OCI-LY1 (cell line): ENCODE data around the gene GPR15.

Experiments used
- H2AFZ ChIP-seq: fragments of 200-600 bp; sonication (generic), shearing (Covaris generic); 2 replicates; pipeline ENCODE4 v1.6.0; 2014; ENCODE audit warnings: antibody characterized with exemption, mild to moderate bottlenecking, low read length
- H3F3A ChIP-seq: fragments of 200-600 bp; sonication (generic), shearing (Covaris generic); 2 replicates; pipeline ENCODE4 v1.6.0; 2014; ENCODE audit warnings: mild to moderate bottlenecking, antibody characterized with exemption, low read length, moderate library complexity; ENCODE audit not compliant: insufficient read depth
- H3K27ac ChIP-seq: fragments of 200-600 bp; sonication (generic); 2 replicates; pipeline ENCODE4 v1.5.1; 2014; ENCODE audit warnings: low read length, mixed run types, mild to moderate bottlenecking, low read depth; ENCODE audit not compliant: poor library complexity, severe bottlenecking
- H3K27me3 ChIP-seq: fragments of 200-600 bp; sonication (generic); 2 replicates; pipeline ENCODE4 v1.6.0; 2014; ENCODE audit warnings: antibody characterized with exemption, mild to moderate bottlenecking, low read length, moderate library complexity; ENCODE audit not compliant: insufficient read depth
- H3K36me3 ChIP-seq: fragments of 200-600 bp; sonication (generic); 2 replicates; pipeline ENCODE4 v1.6.1; 2014; ENCODE audit warnings: mild to moderate bottlenecking, antibody characterized with exemption, low read length, moderate library complexity, mixed read lengths; ENCODE audit not compliant: insufficient read depth
- H3K4me1 ChIP-seq: fragments of 200-600 bp; sonication (generic); 2 replicates; pipeline ENCODE4 v1.5.1; 2014; ENCODE audit warnings: mild to moderate bottlenecking, low read length, moderate library complexity; ENCODE audit not compliant: insufficient read depth, severe bottlenecking
- H3K4me2 ChIP-seq: fragments of 200-600 bp; sonication (generic), shearing (Covaris generic); 2 replicates; pipeline ENCODE4 v1.6.1; 2014; ENCODE audit warnings: low read length
- H3K4me3 ChIP-seq: fragments of 200-600 bp; sonication (generic); 2 replicates; pipeline ENCODE4 v1.5.1; 2014; ENCODE audit warnings: low read length, low read depth, mild to moderate bottlenecking, mixed read lengths; ENCODE audit not compliant: poor library complexity, severe bottlenecking
- H3K79me2 ChIP-seq: fragments of 200-600 bp; shearing (Covaris generic); 2 replicates; pipeline ENCODE4 v1.6.1; 2016; ENCODE audit warnings: mixed run types, low read length, mixed read lengths; ENCODE audit not compliant: insufficient read depth
- H3K9ac ChIP-seq: fragments of 200-600 bp; sonication (generic), shearing (Covaris generic); 2 replicates; pipeline ENCODE4 v1.6.1; 2014; ENCODE audit warnings: mild to moderate bottlenecking, low read length, mixed read lengths
- H3K9me2 ChIP-seq: fragments of 200-600 bp; sonication (generic), shearing (Covaris generic); 2 replicates; pipeline ENCODE4 v1.6.1; 2014; ENCODE audit warnings: low read depth, mild to moderate bottlenecking, low read length, mixed read lengths
- H3K9me3 ChIP-seq: fragments of 200-600 bp; shearing (Covaris generic); 2 replicates; pipeline ENCODE4 v1.6.1; 2014; ENCODE audit warnings: low read length, mixed read lengths
- H4K20me1 ChIP-seq: fragments of 200-600 bp; sonication (generic), shearing (Covaris generic); 2 replicates; pipeline ENCODE4 v1.6.0; 2016; ENCODE audit warnings: mild to moderate bottlenecking, low read length; ENCODE audit not compliant: insufficient read depth
- EZH2 ChIP-seq: fragments of 200-600 bp; sonication (generic), shearing (Covaris generic); IDR thresholded peaks from 2 replicates; pipeline ENCODE4 v1.8.0; 2017; ENCODE audit warnings: borderline replicate concordance, mixed run types, mild to moderate bottlenecking, antibody characterized with exemption, low read length, moderate library complexity, mixed read lengths
- TF ChIP-seq, protein P1 (sequence below): fragments of 200-600 bp; sonication (generic), shearing (Covaris generic); IDR thresholded peaks from 2 replicates; pipeline ENCODE4 v1.5.1; 2017; ENCODE audit warnings: mild to moderate bottlenecking, antibody characterized with exemption, low read length, moderate library complexity, mixed read lengths

GPR15 gene

DNA sequence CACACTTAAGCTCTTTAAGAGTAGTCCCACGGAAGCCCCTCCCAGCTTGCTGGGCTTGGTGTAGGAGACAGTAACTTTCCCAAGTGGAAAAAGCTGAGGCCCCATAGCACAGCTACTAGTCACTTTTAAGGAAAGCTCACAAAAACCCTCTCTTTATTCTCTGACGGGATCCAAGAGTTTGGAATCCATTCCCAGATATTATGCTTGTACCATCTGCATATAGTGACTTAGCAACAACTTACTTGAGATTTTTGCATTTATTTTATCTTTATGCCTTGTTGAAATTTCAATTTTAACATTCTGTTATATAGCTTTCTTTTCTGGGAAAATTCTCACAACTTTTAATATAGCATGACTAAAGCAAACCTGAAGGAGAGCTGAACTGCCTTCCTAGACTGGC lies 19.5 kb downstream of the GPR15 start:
- Histone ChIP-seq H3K4me3 (no peak overlapping the region), H3K36me3 (no peaks in the 10 kb centered on the region), H3K9me2 (no peaks in the 10 kb centered on the region), H3K79me2 (no peaks in the 10 kb centered on the region), H3K4me1 (peaks cover 44% of the 10 kb centered on the region), H3K9ac (no peak overlapping the region), H3K27ac (no peak overlapping the region), H4K20me1 (no peaks in the 10 kb centered on the region), H3K9me3 (no peaks in the 10 kb centered on the region), H3K4me2 (no peak overlapping the region), H3K27me3 (no peaks in the 10 kb centered on the region), H2AFZ (no peak overlapping the region), H3F3A (no peaks in the 10 kb centered on the region)
- TF ChIP-seq EZH2: no peak
- TF ChIP-seq, protein P1, sequence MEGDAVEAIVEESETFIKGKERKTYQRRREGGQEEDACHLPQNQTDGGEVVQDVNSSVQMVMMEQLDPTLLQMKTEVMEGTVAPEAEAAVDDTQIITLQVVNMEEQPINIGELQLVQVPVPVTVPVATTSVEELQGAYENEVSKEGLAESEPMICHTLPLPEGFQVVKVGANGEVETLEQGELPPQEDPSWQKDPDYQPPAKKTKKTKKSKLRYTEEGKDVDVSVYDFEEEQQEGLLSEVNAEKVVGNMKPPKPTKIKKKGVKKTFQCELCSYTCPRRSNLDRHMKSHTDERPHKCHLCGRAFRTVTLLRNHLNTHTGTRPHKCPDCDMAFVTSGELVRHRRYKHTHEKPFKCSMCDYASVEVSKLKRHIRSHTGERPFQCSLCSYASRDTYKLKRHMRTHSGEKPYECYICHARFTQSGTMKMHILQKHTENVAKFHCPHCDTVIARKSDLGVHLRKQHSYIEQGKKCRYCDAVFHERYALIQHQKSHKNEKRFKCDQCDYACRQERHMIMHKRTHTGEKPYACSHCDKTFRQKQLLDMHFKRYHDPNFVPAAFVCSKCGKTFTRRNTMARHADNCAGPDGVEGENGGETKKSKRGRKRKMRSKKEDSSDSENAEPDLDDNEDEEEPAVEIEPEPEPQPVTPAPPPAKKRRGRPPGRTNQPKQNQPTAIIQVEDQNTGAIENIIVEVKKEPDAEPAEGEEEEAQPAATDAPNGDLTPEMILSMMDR: no peak

DNA sequence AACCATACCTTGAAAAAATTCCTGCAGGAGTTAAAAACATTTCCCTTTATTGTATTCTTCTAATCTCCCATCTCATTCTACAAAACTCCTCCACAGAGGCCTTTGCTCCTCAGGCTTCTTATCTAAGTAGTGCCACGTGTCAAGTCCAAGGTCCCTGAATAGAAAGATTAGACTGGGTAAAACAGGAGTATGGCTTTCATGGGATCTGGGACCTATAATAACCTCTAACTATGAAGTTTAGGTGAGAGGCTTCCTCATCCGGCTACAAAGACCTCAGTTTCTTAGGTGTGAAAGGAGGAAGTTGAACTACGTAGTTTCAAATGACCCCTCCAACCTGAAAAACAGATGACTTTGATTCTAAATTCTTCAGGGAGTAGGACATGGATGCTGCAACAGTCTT lies 20.0 kb downstream of the GPR15 start:
- no peak overlapping the region for H3K4me3 ChIP-seq
- H3F3A ChIP-seq: no peaks in the 10 kb centered on the region
- H3K4me1 ChIP-seq: peaks cover 47% of the 10 kb centered on the region
- H3K9ac ChIP-seq: no peak overlapping the region
- H3K36me3 ChIP-seq: no peaks in the 10 kb centered on the region
- H3K27me3 ChIP-seq: no peaks in the 10 kb centered on the region
- H3K9me2 ChIP-seq: no peaks in the 10 kb centered on the region
- H3K27ac ChIP-seq: no peak overlapping the region
- H4K20me1 ChIP-seq: no peaks in the 10 kb centered on the region
- no peak overlapping the region for H2AFZ ChIP-seq
- no peaks in the 10 kb centered on the region for H3K79me2 ChIP-seq
- TF ChIP-seq, protein P1: no peak
- TF ChIP-seq EZH2: no peak
- no peak overlapping the region for H3K4me2 ChIP-seq
- H3K9me3 ChIP-seq: no peaks in the 10 kb centered on the region

DNA sequence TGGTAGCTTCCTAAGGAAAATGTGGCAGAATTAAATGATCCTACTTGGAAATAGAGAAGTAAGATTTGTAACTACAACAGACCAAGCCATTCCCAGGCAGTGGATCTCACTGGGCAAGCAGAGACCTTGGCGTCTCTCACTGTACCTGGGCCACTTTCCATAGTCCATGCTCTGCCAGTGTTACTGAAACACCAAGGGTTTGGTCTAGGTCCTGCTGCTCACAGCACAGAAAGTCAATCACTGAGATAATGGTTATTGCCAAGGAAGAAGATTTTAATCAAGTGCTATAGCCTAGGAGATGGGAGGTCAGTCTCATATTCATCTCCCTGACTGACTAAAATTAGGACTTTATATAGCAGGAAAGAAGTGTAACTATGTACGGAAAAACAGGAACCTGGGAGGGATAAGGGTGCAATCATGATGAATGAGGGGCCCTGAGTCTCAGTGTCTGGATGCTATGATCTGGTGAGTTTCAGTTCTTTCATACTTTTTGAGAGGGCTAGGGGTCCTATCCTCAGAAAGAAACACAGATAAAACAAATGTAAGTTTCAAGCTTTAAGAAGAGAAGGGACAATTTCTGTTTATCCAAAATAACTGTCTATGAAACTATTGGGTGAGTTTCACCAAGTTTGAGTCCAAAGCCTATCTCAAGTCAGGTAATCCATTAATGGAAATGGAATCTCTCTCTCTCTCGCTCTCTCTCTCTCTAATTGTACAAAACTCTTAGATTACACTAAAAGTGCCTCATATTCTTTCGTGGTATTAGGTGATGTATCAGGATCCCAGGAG lies 20.6 kb downstream of the GPR15 start:
- Histone ChIP-seq H3K27ac (no peak overlapping the region), H3K27me3 (no peaks in the 10 kb centered on the region), H3K79me2 (no peaks in the 10 kb centered on the region), H3K9me2 (no peaks in the 10 kb centered on the region), H3K9me3 (no peaks in the 10 kb centered on the region), H4K20me1 (no peaks in the 10 kb centered on the region), H3F3A (no peaks in the 10 kb centered on the region), H3K36me3 (no peaks in the 10 kb centered on the region), H3K4me2 (no peak overlapping the region), H3K4me1 (peaks cover 53% of the 10 kb centered on the region), H2AFZ (no peak overlapping the region), H3K4me3 (no peak overlapping the region), H3K9ac (no peak overlapping the region)
- TF ChIP-seq EZH2: no peak
- TF ChIP-seq, protein P1: no peak
